IMR-90 (cell line): Measurements from ENCODE around the gene GRIN2A.

Experiments used
- BHLHE40 ChIP-seq: fragments of 150-350 bp; IDR thresholded peaks from 2 replicates; pipeline ENCODE4 v1.6.1; 2016; ENCODE audit warnings: mild to moderate bottlenecking, low read depth, low read length
- CTCF ChIP-seq: conservative IDR thresholded peaks from 2 replicates; pipeline ENCODE4 v1.5.1; 2012; ENCODE audit warnings: mild to moderate bottlenecking, low read depth, low read length, improper control_type of control experiment
- ELK1 ChIP-seq: fragments of 150-350 bp; IDR thresholded peaks from 2 replicates; pipeline ENCODE4 v1.6.1; 2016; ENCODE audit warnings: low read depth, mild to moderate bottlenecking, low read length, moderate library complexity, borderline replicate concordance
- POLR2A ChIP-seq: IDR thresholded peaks from 2 replicates; pipeline ENCODE4 v1.6.1; 2012; ENCODE audit warnings: mild to moderate bottlenecking, low read depth, low read length
- RAD21 ChIP-seq: IDR thresholded peaks from 2 replicates; pipeline ENCODE4 v1.6.1; 2012; ENCODE audit warnings: low read length, improper control_type of control experiment
- SMC3 ChIP-seq: fragments of 150-350 bp; IDR thresholded peaks from 2 replicates; pipeline ENCODE4 v1.6.1; 2016; ENCODE audit warnings: low read depth, mild to moderate bottlenecking, antibody characterized with exemption, low read length, moderate library complexity
- USF2 ChIP-seq: fragments of 150-350 bp; IDR thresholded peaks from 2 replicates; pipeline ENCODE4 v1.6.1; 2017; ENCODE audit warnings: mild to moderate bottlenecking, antibody characterized with exemption, low read length, low read depth

DNA sequence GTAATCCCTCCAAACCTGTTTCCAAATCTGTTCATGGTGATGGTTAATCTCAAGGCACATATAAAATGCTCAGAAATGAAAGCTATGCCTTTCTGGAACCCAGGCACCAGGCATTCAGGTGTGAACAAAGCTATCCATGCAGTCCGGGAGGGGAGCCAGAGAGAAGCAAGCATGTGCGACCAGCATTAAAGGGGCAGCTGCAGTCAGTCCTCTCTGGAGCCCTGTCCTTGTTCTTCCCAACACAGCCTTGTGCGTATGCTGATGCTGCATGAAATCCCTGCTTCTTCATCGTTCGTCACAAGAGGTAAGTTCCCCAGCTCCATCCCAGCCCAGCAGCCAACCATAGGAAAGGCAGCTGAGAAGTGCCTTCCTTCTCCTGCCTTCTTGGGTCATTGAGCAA lies 148.7 kb downstream of the GRIN2A start:
- TF ChIP-seq CTCF, result no peak
- TF ChIP-seq POLR2A, result no peak
- TF ChIP-seq RAD21, result no peak
- TF ChIP-seq USF2, result no peak
- no peak for TF ChIP-seq SMC3
- TF ChIP-seq ELK1, result no peak
- no peak for TF ChIP-seq BHLHE40
